GM21381 (cell line): Measurements from ENCODE around the gene TRAF1.
"Not testable (repeated sequence)": the region's sequence is repeated elsewhere in the genome, so short reads cannot be mapped to it uniquely, and the experiment has no call there.

Source experiments
- ATAC-seq: cut with Tn5 transposase; IDR thresholded peaks from one replicate; pipeline ENCODE4 v1.9.1; 2021; ENCODE audit warnings: mild to moderate bottlenecking, moderate library complexity; ENCODE audit not compliant: unreplicated experiment

TRAF1 gene, protein sequence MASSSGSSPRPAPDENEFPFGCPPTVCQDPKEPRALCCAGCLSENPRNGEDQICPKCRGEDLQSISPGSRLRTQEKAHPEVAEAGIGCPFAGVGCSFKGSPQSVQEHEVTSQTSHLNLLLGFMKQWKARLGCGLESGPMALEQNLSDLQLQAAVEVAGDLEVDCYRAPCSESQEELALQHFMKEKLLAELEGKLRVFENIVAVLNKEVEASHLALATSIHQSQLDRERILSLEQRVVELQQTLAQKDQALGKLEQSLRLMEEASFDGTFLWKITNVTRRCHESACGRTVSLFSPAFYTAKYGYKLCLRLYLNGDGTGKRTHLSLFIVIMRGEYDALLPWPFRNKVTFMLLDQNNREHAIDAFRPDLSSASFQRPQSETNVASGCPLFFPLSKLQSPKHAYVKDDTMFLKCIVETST

DNA sequence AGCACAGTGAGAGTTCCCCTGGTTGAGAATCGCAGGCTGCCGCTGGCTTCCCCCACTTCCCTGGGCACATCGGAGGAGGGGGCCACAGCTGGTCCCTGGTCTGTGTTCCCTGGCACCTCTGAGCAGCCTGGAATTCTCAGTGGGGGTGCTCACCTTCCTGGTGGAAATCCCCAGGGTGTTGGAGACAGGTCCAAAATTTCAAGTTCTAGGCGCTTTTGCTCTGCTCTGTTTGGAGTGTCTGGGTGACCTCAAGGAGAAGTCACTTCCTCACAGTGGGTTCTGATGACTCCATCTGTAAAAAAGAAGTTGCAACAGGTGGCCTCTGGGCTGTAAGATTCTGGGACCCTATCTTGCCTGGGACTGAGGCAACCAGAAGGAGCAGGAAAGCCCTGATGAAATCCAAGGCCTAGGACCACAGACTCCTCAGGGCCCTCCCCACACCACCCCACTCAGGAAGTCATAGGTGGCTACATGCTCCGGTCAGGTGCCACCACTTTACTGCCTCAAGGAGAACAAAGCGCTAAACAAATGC, at the start of gene TRAF1:
TRAF1 (minus strand) TSS at position 400 of the 532 bp plus-strand sequence. CDS start 721 bp downstream, outside the sequence.
- peak; percentile 16 for ATAC-seq

DNA sequence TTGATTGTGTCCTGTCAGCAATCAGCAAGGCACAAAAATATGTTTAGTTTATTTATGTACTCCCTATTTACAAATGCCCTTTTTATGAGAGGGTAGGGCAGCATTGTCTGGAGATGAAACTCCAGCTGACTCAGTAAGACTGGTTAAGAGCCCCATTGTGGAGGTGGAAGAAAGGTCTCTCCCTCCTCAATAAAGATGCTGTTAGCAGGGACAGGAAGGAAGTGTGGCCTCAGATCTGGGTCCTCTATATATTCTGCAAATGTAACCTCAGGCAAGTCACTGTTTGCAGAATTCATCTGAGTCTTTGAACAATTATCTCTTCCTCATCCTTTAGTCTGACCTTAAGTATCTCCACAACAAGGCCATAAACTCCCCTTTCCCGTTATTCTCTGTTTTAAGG, 48.3 kb upstream of the TRAF1 start:
- ATAC-seq, result no peak

DNA sequence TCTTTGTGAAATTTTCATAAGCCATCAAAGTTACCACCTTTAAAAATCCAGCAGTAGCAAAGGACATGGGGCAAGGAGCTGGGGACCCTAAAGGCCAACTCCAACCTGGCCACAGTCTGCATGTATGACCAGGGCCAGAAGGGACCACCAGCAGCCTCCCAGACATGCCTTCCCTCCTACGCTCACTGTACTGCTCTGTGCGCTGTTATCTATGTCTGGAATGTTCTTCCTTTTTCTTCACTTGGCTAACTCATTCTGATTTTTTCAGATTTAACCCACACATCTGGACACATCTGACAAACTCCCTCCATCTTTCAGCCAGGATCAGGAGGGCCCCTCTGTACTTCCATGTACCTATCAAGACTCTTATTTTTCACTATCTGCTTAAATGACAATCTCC, 47.6 kb upstream of the TRAF1 start:
- ATAC-seq, result no peak

DNA sequence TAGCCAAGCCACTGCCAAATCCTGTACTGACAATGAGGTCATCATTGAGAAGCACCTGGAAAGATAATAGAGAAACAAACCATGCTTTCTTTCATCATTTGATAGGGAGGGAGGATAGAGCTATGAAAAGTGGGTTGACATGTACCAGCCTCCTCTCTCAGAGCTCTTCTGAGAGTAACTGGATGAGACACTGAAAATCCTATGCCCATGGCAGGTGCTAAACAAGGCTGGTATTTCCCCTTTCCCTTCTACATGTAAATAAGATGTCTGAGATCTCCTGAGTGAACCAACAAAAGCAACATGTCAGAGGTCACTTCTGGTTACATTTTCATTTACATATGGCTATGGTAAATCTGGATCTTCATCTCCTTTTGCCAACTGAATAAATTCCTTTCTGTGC, 45.3 kb upstream of the TRAF1 start:
- no peak for ATAC-seq

DNA sequence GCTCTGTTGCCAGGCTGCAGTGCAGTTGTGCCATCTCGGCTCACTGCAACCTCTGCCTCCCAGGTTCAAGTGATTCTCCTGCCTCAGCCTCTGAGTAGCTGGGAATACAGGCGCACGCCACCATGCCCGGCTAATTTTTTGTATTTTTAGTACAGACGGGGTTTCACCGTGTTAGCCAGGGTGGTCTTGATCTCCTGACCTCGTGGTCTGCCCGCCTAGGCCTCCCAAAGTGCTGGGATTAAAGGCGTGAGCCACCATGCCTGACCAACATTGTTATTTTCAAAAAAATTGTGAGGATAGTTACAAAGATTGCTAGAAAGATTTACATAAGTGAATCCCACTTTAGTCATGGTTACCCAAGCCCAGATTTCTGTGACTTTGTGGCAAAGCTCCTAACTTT, 44.9 kb upstream of the TRAF1 start:
- not testable (repeated sequence) for ATAC-seq

DNA sequence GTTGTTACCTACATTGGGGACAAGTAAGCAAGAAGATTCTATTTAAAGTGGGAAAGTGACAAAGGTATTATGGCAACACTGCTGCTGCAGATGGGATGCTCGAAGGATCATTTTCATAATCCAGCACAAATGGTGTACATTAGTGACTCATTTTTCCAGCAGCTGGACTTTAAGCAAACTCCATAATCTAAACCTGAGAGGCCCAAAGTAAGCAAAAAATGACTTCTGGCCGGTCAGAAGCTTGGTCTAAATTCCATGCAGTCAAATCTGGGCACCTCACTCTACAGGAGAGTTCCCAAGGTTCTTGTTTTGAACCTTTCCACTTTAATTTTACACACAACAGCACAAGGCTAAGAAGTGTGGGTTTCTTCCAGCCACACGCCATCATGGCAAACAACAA, 43.6 kb upstream of the TRAF1 start:
- no peak for ATAC-seq

DNA sequence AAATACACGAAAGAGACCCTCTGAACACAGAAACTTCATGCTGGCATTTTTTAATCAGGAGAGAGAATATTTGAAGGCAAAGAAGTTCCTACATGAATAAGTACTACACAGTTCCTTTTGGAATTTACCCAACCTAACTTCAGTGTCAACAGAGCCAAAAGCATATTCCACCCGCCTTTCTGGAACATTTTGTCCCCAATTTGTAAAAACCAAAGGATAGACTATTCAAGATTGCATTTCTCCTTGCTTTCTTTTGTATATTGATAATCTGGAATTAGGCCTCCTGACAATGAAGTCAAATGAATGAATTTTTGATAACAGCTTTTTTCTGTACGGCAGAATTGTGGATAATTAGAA, 39.4 kb upstream of the TRAF1 start:
- no peak for ATAC-seq

DNA sequence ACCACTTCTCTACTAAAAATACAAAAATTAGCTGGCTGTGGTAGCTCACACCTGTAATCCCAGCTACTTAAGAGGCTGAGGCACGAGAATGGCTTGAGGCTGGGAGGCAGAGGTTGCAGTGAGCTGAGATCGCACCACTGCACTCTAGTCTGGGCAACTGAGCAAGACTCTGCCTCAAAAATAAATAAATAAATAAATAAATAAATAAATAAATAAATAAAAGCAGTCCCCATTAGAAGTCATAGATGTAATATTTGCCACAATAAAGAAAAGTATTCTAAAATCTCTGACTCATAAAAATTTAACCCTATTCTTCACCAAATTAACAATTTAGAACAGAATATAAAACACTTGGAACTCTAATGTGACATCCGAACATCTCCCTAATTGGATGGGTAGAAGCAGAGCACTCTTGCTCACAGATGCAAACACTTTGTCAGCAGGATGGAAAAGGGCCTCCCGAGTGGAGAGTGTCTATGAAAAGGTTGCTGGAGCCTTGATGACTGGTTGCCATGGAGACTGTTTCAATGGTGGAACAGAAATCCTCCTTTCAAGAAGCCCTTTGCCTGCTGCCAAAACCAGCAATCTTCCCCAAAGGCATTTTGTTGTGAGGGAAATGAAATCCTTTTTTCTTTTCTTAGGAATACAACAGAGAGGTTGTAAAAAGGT, 38.9 kb upstream of the TRAF1 start:
- no peak for ATAC-seq

DNA sequence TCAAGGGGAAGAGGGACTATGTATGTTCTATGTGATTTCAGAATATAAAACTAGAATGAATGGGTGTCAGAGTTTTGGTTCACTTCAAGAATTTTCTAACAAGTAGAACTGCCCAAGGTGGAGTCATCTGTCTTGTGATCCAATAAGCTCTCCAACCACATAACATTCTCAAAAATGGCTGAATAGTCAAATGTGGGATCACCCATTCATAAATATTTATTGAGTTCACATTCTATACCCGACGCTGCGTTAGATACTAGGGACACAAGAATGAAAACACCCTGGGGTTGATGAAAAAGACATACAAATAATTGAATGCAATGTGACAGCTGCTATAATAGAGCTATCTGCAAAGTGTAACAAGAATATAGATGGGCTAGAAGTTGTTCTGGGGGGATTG, 35.3 kb upstream of the TRAF1 start:
- no peak for ATAC-seq

DNA sequence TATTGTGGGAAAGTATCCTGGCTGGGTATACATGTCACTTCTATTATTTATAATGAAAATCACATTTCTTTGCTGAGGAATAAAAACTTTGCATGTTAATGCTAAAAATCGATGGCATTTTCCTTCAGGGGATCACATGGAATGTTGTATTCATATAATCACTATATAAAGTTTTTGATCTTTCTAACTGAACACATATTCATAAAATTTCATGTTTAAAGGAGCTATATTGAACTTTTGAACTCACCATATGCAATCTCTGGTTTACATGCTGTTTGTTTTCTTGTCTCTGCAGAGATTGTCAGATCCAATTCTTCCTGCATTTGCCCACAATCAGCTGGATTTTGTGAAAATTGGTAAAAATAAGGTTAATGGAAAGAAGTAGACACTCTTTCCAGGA, 33.4 kb upstream of the TRAF1 start:
- no peak for ATAC-seq

DNA sequence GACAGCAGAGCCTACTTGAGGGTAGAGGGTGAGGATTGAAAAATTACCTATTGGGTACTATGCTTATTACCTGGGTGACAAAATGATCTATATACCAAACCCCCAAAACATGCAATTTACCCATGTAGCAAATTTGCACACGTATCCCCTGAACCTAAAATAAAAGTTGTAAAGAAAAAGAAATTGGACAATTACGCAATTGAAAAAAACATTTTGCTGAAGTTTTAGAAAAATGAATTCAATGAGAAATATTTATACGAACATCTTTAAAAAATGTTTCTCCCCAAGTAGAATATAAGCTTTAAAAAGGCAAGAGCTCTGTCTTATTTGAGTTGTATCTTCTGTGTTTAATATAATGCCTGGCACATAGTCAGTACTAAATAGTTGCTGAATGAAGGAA, 30.3 kb upstream of the TRAF1 start:
- no peak for ATAC-seq

DNA sequence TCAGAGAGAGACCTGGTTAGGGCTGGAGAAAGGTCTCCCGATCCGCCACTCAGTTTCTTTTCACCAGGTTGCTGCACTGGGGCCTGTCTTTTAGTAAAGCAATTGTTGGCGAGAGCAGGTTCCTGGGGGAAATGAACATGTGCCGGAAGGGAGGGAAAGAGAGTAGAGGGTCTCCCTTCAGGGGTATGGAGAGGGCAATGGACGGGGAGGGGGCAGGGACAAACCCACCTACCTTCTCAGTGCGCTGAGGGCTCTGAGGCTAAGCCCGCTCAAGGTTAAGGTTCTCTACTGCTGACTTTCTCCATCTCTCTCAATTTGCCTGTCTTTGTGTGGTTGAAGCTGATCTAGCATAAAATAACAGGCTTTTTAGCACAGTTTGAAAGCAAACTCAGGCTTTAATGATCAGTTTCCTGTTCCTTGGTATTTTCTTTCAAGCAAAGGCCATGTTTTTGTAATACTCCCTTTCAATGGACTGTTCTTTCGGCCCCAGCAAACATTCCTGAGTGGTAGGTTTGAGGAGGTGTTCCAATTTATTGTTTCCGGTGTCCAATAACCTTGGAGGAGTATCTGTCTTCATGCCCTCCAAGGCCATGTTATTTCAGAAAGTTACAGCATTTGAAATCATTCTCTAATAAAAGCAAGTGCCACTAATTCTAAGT, 25.5 kb upstream of the TRAF1 start:
- ATAC-seq, result no peak

DNA sequence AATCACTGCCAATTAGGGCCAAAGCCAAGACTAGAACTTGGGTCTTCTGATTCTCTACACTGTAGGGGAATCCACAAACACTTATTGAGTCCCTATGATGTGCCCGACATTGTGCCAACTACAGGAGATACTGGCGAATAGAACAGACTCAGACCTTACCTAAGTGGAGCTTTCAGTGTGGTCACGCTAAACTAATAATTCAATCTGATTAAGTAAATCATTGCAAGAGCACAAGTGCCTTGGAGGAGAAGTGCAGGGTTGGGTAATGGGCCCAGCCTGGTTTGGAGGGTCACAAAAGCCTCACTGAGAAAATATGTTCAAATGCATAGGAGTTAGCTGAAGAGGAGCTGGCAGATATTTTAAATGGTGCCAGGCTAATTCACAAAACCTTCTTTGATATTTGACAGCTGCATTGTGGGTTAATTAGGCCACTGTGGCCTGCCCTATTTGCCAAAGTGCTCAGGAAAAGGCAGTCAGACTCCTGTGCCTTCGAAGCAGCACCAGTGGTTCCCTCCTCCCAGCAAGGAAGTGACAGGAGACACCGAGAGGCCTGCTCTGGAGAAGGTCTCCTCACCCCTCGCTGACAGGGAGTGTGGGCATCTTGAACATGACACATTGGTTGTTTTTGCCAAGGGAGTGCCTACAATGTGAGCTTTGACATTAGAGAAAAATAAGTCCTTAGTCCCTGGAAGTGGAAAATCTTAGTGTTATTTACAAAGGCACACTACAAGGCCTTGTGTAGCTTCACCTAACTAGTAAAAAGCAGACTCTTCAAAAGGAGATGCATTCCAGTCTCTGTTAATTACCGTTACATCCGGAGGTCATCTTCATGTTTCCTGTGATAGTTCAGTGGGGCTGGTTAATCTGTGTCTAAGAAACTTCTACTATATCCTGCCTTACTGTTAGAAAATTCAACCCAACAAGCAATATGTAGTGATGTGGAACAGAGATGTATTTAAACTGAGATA, 24.1 kb upstream of the TRAF1 start:
- no peak for ATAC-seq

DNA sequence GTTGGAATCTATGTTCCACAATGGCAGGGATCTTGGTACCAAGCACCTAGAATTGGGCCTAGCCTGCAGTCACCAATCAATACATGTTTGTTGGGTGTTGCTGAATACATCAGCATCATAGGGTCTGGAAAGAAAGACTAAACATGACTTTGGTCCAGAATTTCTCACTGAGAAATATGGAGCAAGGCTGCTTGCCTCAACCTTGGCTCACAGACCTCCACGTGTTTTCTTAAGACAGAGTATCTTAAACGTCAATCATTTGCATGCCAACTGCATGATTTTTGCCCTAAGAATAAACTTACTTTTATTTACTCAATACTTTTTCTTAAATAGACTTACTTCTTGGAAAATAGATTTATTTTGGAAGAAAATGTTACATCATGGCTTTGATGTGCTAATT, 22.7 kb upstream of the TRAF1 start:
- ATAC-seq, result no peak

DNA sequence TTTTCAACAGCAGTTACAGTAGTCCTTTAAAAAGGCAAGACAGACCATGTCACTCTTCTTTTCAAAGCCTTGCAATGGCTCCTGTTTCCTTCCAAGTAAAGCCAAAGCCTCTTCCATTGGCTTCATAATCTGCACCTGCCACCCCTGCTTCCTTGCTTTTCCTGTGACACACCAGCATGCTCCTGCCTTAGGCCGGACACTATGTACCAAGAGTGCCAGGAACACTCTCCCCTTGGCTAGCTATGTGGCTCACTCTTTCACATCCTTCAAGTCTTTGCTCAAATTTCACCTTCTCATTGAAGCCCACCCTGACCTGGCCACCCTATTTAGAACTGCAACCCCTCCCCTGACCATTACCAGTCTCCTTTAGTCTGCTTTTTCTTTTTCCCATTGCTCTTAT, 22.2 kb upstream of the TRAF1 start:
- ATAC-seq, result no peak

DNA sequence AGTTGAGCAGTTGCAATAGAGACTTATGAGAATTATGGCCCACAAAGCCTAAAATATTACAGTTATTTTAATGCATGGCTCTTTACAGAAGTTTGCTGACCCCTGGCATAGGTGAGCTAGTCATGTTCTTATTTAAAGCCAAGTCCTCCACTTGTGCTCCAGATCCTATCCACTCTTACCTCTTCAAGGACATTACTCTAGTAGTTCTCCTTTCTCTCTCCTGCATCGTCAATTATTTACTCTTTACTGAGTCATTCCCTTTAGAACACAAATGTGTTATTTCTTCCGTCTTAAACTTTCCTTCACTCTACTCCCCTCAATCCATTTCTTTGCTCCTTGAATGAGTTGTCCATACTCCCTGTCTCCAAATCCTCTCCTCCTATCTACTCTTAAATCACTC, 20.6 kb upstream of the TRAF1 start:
- ATAC-seq, result no peak

DNA sequence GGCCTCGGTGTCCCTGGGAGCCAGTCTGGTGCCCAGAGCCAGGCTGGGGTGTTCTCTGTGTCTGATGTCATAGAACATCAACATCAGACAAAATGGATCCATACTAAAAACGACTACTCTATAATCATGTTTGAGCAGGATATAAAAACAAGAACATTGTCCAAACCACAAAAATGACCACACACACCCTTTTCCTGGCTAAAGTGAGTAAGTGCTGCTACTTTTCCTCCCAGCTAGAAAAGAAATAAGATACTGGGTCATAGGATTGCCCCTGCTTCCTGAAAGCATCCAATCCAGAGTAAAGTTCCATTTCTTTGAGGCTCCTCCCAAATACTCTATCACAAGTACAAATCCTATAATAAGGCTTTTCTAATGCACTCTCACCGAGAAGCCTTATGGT, 19.7 kb upstream of the TRAF1 start:
- no peak for ATAC-seq

DNA sequence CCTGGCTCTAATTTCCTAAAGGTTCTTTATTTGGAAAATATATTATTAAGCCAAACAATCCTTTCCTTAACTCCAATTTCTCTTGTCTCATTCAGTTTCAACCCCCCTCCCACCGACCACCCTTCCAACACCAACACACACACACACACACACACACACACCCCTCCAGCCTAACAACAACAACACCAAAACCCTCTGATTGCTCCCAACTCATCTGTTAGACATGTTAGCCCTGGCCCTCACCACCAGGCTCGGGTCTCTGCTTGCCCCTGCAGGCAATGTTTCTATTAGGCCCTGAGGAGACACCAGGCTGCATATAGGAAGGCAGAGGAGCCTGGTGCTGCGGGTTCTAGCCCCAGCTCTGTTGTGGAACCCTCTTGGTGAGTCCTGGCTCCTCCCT, 18.4 kb upstream of the TRAF1 start:
- no peak for ATAC-seq

DNA sequence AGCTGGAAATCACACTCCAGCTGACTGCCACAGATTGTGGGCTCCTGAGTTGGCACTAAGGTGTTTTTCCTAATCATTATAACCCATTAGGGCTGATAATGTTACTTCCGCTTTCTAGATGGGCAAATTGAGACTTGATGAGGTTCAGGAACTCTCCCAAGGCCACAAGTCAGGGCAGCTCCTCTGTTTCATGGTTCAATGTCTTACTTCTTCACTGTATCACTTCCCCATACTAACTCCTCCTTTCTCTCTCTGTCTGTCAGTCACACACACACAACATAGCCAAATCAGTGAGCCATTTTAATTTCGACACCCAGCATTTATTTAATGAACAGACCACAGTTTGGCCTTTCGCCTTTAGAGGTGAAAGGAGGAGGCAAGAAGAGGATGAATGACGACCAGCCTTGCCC, 17.8 kb upstream of the TRAF1 start:
- ATAC-seq, result peak; percentile 99

DNA sequence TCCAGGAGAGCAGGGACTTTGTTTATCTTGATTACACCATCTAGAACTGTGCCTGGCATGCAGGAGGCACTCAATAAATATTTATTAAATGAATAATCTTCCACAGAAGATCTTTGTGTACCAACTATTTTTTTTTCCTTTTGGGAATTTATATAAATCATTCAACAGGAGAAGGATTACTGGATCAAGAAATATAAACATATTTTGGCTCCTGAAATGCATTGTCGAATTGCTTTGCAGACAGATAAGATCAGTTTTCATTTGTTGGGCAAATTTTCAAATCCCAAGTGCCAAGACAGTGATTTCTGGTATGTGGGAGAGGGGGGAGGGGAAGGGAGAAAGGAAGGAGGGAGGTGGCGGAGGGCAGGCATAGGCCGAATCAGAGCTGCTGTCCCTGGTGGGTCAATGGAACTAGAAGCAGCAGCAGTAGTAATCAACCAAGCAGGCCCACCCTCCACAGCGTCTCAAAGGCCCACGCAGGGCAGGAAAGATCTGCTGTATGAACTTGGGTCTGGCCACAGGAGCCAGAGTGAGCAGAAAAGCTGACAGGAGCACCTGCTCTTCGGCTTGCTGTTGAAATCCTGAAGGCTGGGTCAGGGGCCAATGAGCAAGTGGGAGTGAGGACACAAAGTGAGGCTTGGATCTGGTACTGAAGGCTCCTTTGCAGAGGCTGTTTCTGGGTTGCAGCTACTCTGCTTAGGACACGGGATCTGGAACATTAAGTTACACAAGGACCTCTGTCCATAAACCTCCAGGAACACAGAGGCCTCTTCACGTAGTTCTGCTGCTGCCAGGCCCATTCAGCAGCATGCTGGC, 15.8 kb upstream of the TRAF1 start:
- ATAC-seq, result no peak
